ENCODE results near the gene TNNT1.

GRCh38 chr19:55112246-55112776 is 36.7 kb downstream of the TNNT1 start:
- TF ChIP-seq CTCF (IDR thresholded peaks at IDR 0.05) = no peak
- no peak for TF ChIP-seq POLR2AphosphoS5 (IDR thresholded peaks at IDR 0.05; ENCODE audit: low read depth, low read length)
- no peak for TF ChIP-seq TCF7L2 (IDR thresholded peaks at IDR 0.05; ENCODE audit: low read depth, low read length)
- TF ChIP-seq REST (IDR thresholded peaks at IDR 0.05; ENCODE audit: insufficient read depth in 1 of 2, low read depth in 2 of 2, low read length in 1 of 2) = no peak
